HK-2 (cell line): ENCODE data around the gene EXOC6.
"Not testable (repeated sequence)": the region's sequence is repeated elsewhere in the genome, so short reads cannot be mapped to it uniquely, and the experiment has no call there.

Experiments
- DNase-seq: peaks from one replicate; pipeline ENCODE4 v3.0.0-alpha.2; 2018; ENCODE audit not compliant: unreplicated experiment

The EXOC6 gene

GRCh38 chr10:93080350-93081046 lies 232.2 kb downstream of the EXOC6 start:
- peak; percentile 67 for DNase-seq

DNA sequence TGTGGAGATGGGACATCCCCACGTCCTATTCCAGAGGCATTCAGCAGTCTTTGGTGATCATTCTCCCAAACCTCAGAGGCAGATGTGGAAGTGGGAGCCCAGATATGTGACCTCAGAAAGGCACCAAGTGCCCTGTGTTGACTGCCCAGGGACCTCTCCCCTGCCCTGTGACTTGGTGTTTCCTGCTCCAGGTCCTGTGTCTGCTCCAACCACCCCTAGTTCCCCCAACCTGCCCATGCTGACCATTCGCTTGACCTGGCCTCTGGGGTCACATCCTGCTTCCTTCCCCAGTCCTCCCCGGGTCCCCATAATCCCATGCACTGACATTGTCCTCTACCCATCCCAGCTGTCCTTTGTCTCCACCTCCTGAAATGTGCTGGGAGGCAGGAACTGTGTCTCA lies 233.0 kb downstream of the EXOC6 start:
- no peak for DNase-seq

- no peak for DNase-seq
Measured at GRCh38 chr10:93081834-93082233, 233.5 kb downstream of the EXOC6 start.

GRCh38 chr10:93083743-93084539 lies 235.6 kb downstream of the EXOC6 start:
- no peak for DNase-seq

GRCh38 chr10:93085272-93085859 lies 237.0 kb downstream of the EXOC6 start:
- no peak for DNase-seq

GRCh38 chr10:93086289-93086688 lies 238.0 kb downstream of the EXOC6 start:
- no peak for DNase-seq

- no peak for DNase-seq
Measured at GRCh38 chr10:93087846-93088245, 239.5 kb downstream of the EXOC6 start.

- no peak for DNase-seq
Measured at GRCh38 chr10:93088466-93088865, 240.1 kb downstream of the EXOC6 start.

GRCh38 chr10:93090619-93091018 lies 242.3 kb downstream of the EXOC6 start:
- no peak for DNase-seq

DNA sequence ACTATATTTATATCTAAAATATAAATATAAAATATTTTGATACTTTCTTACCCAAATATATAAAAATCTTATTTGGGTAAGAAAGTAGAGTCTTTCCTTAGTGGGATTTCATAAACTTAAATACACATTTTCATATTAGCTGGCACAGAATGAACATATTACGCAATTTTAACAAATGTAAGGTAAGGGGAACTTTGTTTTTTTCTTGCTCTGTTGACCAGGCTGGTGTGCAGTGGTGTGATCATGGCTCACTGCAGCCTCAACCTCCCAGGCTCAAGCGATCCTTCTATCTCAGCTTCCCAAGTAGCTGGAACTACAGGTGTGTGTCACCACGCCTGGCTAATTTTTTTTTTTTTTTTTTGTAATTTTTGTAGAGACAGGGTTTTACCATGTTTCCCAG lies 243.6 kb downstream of the EXOC6 start:
- DNase-seq = no peak

DNA sequence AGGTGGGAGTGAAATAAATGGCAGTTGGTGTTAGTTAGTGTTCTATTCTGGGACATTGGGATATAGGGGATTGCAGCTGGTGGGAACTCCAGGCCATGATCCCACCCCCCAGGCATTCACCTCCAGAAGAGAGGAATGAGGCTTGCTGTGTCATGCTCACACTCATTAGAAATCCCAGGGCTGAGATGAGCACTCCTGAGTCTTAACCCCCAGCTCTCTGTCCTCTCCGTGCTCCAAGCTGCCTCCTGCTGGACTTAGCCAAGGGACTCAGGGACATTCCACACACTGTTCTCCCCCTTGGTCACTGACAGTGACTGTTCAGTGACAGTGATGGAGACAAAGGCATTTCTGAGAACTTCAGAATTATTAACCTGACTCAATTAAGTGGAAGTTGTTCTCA lies 246.9 kb downstream of the EXOC6 start:
- no peak for DNase-seq

- DNase-seq = no peak
Measured at GRCh38 chr10:93096901-93097300, 248.6 kb downstream of the EXOC6 start.

DNA sequence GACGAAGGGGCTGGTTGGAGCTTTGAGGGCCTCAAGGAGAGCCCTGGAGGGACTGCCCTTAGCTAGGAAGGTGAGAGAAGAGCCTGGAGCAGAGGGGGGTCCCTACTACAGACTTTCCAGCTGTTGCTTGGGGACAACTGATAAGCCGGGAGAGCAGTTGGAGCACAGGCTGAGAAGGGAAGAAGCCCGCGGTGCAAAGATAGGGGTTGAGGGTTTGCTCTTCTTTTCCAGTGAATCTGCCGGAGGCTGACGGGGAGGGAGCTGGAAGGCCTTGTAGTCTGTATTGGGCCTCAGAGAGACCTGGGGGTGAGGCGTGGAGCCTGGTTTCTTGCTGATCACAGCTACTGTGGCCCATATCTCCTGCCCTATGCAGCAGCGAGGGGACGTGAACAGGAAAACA lies 249.1 kb downstream of the EXOC6 start:
- no peak for DNase-seq

DNA sequence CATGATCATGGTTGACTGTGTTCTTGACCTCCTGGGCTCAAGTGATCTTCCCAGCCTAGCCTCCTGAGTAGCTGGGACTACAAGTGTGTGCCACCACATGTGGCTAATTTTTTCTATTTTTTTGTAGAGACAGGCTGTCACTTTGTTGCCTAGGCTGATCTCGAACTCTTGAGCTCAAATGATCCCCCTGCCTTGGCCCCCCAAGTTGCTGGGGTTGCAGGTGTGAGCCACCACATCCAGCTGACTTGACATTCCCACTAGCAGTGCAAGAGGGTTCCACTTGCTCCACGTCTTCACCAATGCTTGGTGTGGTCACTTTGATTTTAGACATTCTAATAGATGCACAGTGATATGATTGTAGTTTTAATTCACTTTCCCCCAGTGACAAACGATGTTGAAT lies 250.5 kb downstream of the EXOC6 start:
- DNase-seq = no peak

- DNase-seq = no peak
Measured at GRCh38 chr10:93099670-93100069, 251.3 kb downstream of the EXOC6 start.

- DNase-seq = not testable (repeated sequence)
Measured at GRCh38 chr10:93101148-93101547, 252.8 kb downstream of the EXOC6 start.

DNA sequence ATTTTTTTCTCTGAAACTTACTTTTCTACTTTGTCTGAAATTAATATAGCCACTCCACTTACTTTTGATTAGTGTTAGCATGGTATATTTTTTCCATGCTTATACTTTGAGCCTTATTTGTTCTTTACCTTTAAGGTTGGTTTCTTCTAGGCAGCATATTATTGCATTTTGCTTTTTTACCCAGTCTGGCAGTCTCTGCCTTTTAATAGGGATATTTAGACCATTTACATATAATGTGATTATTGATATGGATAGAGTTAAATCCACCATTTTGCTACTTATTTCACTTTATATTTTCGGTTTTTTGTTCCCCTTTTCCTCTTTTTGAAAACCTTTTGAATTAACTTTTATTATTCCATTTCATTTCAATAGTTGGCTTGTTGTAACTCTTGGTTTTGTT lies 255.6 kb downstream of the EXOC6 start:
- no peak for DNase-seq

DNA sequence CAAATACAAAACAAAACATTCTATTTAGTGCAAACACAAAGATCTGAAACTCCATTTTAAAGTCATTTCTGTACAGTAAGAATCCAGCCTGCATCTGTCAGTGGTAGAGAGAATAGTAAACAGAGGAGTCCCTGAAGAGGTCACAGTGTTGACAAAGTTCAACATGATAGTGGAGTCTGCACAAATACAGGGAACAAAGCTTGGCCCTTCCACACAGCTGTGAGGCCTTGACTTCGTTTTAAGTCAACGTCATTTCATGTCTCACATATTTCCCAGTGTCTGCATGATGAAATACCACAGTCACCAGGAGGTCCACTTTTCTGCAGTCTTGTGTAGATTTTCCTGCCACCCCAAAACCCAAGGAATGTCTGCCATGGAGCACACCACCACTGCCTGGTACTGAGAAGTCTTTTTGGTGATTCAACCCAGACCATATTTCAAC lies 258.3 kb downstream of the EXOC6 start:
- DNase-seq = peak; percentile 16
